HepG2 (cell line): ENCODE measurements around the gene RABL6. TPM values are rescaled to one million over a fixed set of nuclear protein-coding genes. Genes with fewer than 3 reads are reported as not detected.
A peak's percentile ranks its signal among the peaks of the same experiment; 100 is the strongest.

Experiments used
- ATAC-seq: fragments of 200-7000 bp; cut with Tn5 transposase; 3 replicates; pipeline ENCODE4 v1.9.1; 2020; ENCODE audit warnings: mild to moderate bottlenecking, moderate library complexity
- BruUV-seq: library from RNA; stranded (reverse); fragments of 400-500 nt; replicated peaks from 2 replicates; lab custom pipeline; 2021; lab: Mats Ljungman, UMichigan
- CTCF ChIA-PET: fragments of 300-600 bp; formaldehyde crosslinking; extraction: SDS; loops from one replicate; lab custom pipeline; 2021; ENCODE audit warnings: low total read pairs, inconsistent platforms, low intra/inter-chr PET ratio; lab: Yijun Ruan, JAX
- POLR2A ChIA-PET: fragments of 350-600 bp; sonication (Branson Sonifier 250); formaldehyde crosslinking; loops from one replicate; lab custom pipeline; 2020; ENCODE audit warnings: antibody characterized with exemption, inconsistent platforms; lab: Yijun Ruan, JAX
- DNase-seq: peaks from one replicate; pipeline ENCODE4 v3.0.0-alpha.2; 2015; ENCODE audit warnings: low spot score
- FAIRE-seq: peaks from 3 replicates; lab custom pipeline; 2011; peaks lifted over from hg19 to GRCh38; lab: Jason Lieb, UNC
- H2AFZ ChIP-seq: one replicate; pipeline ENCODE4 v1.6.1; 2011; ENCODE audit warnings: low read length, inconsistent platforms
- H3K27ac ChIP-seq: fragments of 300-600 bp; 3 replicates; pipeline ENCODE4 v1.8.0; 2011; ENCODE audit warnings: mixed run types, mild to moderate bottlenecking, mixed read lengths, low read length, inconsistent platforms; ENCODE audit not compliant: insufficient read depth; ENCODE audit errors: extremely low read length
- H3K27me3 ChIP-seq, 2 experiments: fragments of 200-600 bp in 1 of 2; 2 replicates in 1 of 2; 3 replicates in 1 of 2; pipeline versions ENCODE4 v1.6.0 to v1.8.0; 2011; ENCODE audit warnings: low read length in 2 of 2, mild to moderate bottlenecking in 2 of 2, moderate library complexity in 2 of 2, inconsistent platforms in 1 of 2; ENCODE audit not compliant: insufficient read depth in 2 of 2, control insufficient read depth in 1 of 2
- H3K36me3 ChIP-seq, 2 experiments: fragments of 200-600 bp in 1 of 2; replicated peaks in 1 of 2; 2 replicates in 1 of 2; 3 replicates in 1 of 2; pipeline versions ENCODE4 v1.5.1 to v1.8.0; 2011; ENCODE audit warnings: low read length in 2 of 2, inconsistent platforms in 1 of 2; ENCODE audit not compliant: insufficient read depth in 2 of 2, control insufficient read depth in 1 of 2
- H3K4me1 ChIP-seq: 2 replicates; pipeline ENCODE4 v1.5.1; 2012; ENCODE audit warnings: low read length, inconsistent platforms; ENCODE audit not compliant: insufficient read depth
- H3K4me2 ChIP-seq: 2 replicates; pipeline ENCODE4 v1.6.0; 2011; ENCODE audit warnings: low read depth, low read length, inconsistent platforms
- H3K4me3 ChIP-seq, 3 experiments: fragments of 200-600 bp in 1 of 3; sonication (generic), shearing (Covaris generic) in 1 of 3; replicated peaks in 1 of 3; 2 replicates each; pipeline ENCODE4 v1.5.1; 2011 to 2016; ENCODE audit warnings: low read length in 3 of 3, inconsistent platforms in 2 of 3, low read depth in 2 of 3, mild to moderate bottlenecking in 2 of 3, control low read depth in 1 of 3, mixed read lengths in 1 of 3; ENCODE audit not compliant: insufficient read depth in 1 of 3
- H3K79me2 ChIP-seq: one replicate; pipeline ENCODE4 v1.6.1; 2011; ENCODE audit warnings: low read length, inconsistent platforms; ENCODE audit not compliant: insufficient read depth
- H3K9ac ChIP-seq: 2 replicates; pipeline ENCODE4 v1.6.0; 2011; ENCODE audit warnings: mild to moderate bottlenecking, low read depth, low read length, inconsistent platforms; ENCODE audit not compliant: insufficient read depth
- H3K9me3 ChIP-seq: 2 replicates; pipeline ENCODE4 v1.5.1; 2012; ENCODE audit warnings: mild to moderate bottlenecking, low read length
- H4K20me1 ChIP-seq: 2 replicates; pipeline ENCODE4 v1.6.0; 2011; ENCODE audit warnings: inconsistent platforms, mild to moderate bottlenecking, low read length, moderate library complexity; ENCODE audit not compliant: insufficient read depth
- AKAP8 ChIP-seq: sonication (generic); formaldehyde crosslinking; IDR thresholded peaks from 2 replicates; pipeline ENCODE4 v1.5.1; 2020; ENCODE audit warnings: mild to moderate bottlenecking, missing genetic modification reagents
- CAMTA2 ChIP-seq: sonication (generic); formaldehyde crosslinking; IDR thresholded peaks from 2 replicates; pipeline ENCODE4 v1.4.0; 2020; ENCODE audit warnings: mild to moderate bottlenecking, missing genetic modification reagents, borderline replicate concordance
- FOXA3 ChIP-seq: IDR thresholded peaks from 2 replicates; pipeline ENCODE4 v1.6.1; 2016; ENCODE audit warnings: missing genetic modification reagents, missing compliant biosample characterization
- HHEX ChIP-seq: IDR thresholded peaks from 2 replicates; pipeline ENCODE4 v1.6.1; 2016; ENCODE audit warnings: control low read depth
- HOXA3 ChIP-seq: sonication (generic); formaldehyde crosslinking; IDR thresholded peaks from 2 replicates; pipeline ENCODE4 v1.5.0; 2020; ENCODE audit warnings: missing genetic modification reagents
- HOXA9 ChIP-seq: sonication (generic); formaldehyde crosslinking; IDR thresholded peaks from 2 replicates; pipeline ENCODE4 v1.8.1; 2022; ENCODE audit warnings: missing genetic modification reagents, mild to moderate bottlenecking, moderate library complexity, borderline replicate concordance
- MAF1 ChIP-seq: sonication (generic); formaldehyde crosslinking; IDR thresholded peaks from 2 replicates; pipeline ENCODE4 v1.5.0; 2020; ENCODE audit warnings: missing genetic modification reagents, borderline replicate concordance
- PLSCR1 ChIP-seq: sonication (generic); formaldehyde crosslinking; IDR thresholded peaks from 2 replicates; pipeline ENCODE4 v1.5.0; 2020; ENCODE audit warnings: missing genetic modification reagents, mild to moderate bottlenecking, borderline replicate concordance
- RBM22 ChIP-seq: fragments of 200-400 bp; formaldehyde crosslinking; optimal IDR thresholded peaks from 2 replicates; pipeline ENCODE3; 2017; ENCODE audit warnings: mild to moderate bottlenecking, low read length, moderate library complexity
- TRAFD1 ChIP-seq: sonication (generic); formaldehyde crosslinking; IDR thresholded peaks from 2 replicates; pipeline ENCODE4 v1.5.1; 2020; ENCODE audit warnings: missing genetic modification reagents, mild to moderate bottlenecking, borderline replicate concordance
- ZBTB38 ChIP-seq: sonication (generic); formaldehyde crosslinking; IDR thresholded peaks from 2 replicates; pipeline ENCODE4 v1.5.1; 2020; ENCODE audit warnings: mild to moderate bottlenecking, missing genetic modification reagents
- ZNF274 ChIP-seq: sonication (generic); formaldehyde crosslinking; IDR thresholded peaks from 2 replicates; pipeline ENCODE4 v1.5.1; 2020; ENCODE audit warnings: mild to moderate bottlenecking, missing genetic modification reagents
- ZNF326 ChIP-seq: sonication (generic); formaldehyde crosslinking; IDR thresholded peaks from 2 replicates; pipeline ENCODE4 v1.4.0; 2020; ENCODE audit warnings: missing genetic modification reagents, borderline replicate concordance
- ZNF329 ChIP-seq: sonication (generic); formaldehyde crosslinking; IDR thresholded peaks from 2 replicates; pipeline ENCODE4 v1.9.0; 2021; ENCODE audit warnings: low read depth, mild to moderate bottlenecking, missing genetic modification reagents
- ZNF740 ChIP-seq: sonication (generic); formaldehyde crosslinking; IDR thresholded peaks from 2 replicates; pipeline ENCODE4 v1.4.0; 2020; ENCODE audit warnings: missing genetic modification reagents
- ZSCAN30 ChIP-seq: sonication (generic); formaldehyde crosslinking; IDR thresholded peaks from 2 replicates; pipeline ENCODE4 v1.5.0; 2020; ENCODE audit warnings: mild to moderate bottlenecking, missing genetic modification reagents
- WGBS: methylation state at CpG from one replicate; pipeline ENCODE4 v1.1.6; 2017; ENCODE audit warnings: low lambda C conversion rate; 5-methylcytosine and 5-hydroxymethylcytosine counted together
- in situ Hi-C: cut with HindIII; loops from 2 replicates; pipeline ENCODE4 v1.10.0; 2017; ENCODE audit warnings: low pct_unique_long_range_greater_than_20kb; ENCODE audit not compliant: extremely low pct_ligation_motif_present
- intact Hi-C: fragments of 100-400 bp; cut with micrococcal nuclease; formaldehyde crosslinking; loops from one replicate; pipeline ENCODE4 v1.10.0; 2022; ENCODE audit not compliant: unreplicated experiment
- polyA plus RNA-seq, 8 experiments: library from polyadenylated mRNA; depleted of rRNA in 3 of 8; stranded (reverse) in 7 of 8; unstranded in 1 of 8; fragments of >200 nt; fragmentation: Illumina TruSeq in 4 of 8; extraction: Trizol in 4 of 8; gene quantifications; 2 replicates each; pipeline versions ENCODE4 v1.2.1 to v1.2.3, GENCODE V29; 2011 to 2016; ENCODE audit warnings: low read depth in 4 of 8, missing spikeins in 1 of 8, mixed read lengths in 1 of 8; ENCODE audit not compliant: insufficient read depth in 1 of 8
- total RNA-seq, 5 experiments: library from RNA; depleted of rRNA; stranded (reverse); fragments of >200 nt; fragmentation: Illumina TruSeq; extraction: Trizol; gene quantifications; 2 replicates each; pipeline ENCODE4 v1.2.3, GENCODE V29; 2016; ENCODE audit warnings: low read depth in 1 of 5
- TF ChIP-seq, protein P1 (sequence below): sonication (generic); formaldehyde crosslinking; IDR thresholded peaks from 2 replicates; pipeline ENCODE4 v1.5.1; 2020; ENCODE audit warnings: mild to moderate bottlenecking, missing genetic modification reagents, moderate library complexity

The RABL6 gene
- total and polyA plus RNA-seq, 2 of the 13 experiments (the other 11 are each of a cell fraction or from before 2014, with no cell fraction given): 81.5 to 125 TPM

- in situ Hi-C loops (loop anchor here (10.0 kb wide), 1 partner anchor 189 kb away; the partner anchor contains the start of gene FUT7), intact Hi-C loops (loop anchor here (5.0 kb wide), 2 partner anchors 37 to 58 kb away; no protein-coding TSS in a partner anchor)
- no TSS peak for BruUV-seq
- peaks cover 15% of the 10 kb centered on the region for H3K79me2 ChIP-seq
- no peak overlapping the region for H3K4me2 ChIP-seq
- 98% methylated on average over 102 of the region's 102 CpGs for WGBS
- no peaks in the 10 kb centered on the region for H3K9me3 ChIP-seq
- H2AFZ ChIP-seq: no peak overlapping the region
- no peak overlapping the region for H3K27ac ChIP-seq
- H3K9ac ChIP-seq: no peak overlapping the region
- DNase-seq (no peak), ATAC-seq (no peak), FAIRE-seq (no peak)
- H3K4me1 ChIP-seq: peaks cover 36% of the 10 kb centered on the region
- H3K36me3 ChIP-seq: peaks cover 3 to 10% of the 10 kb centered on the region in 2 experiments
- H4K20me1 ChIP-seq: peaks cover 9% of the 10 kb centered on the region; the same call in 1 of the 2 replicates
- no peaks in the 10 kb centered on the region; a peak in 1 of 5 replicates for H3K27me3 ChIP-seq
- no peak overlapping the region for H3K4me3 ChIP-seq
- ChIA-PET POLR2A (no interaction called here), CTCF (no interaction called here)
- TF ChIP-seq HOXA3 (CRISPR knock-in tag) (peak; percentile 32; the same call in 1 of the 2 replicates), CAMTA2 (no peak), HHEX (CRISPR knock-in tag) (no peak), ZNF740 (CRISPR knock-in tag) (no peak), RBM22 (no peak), FOXA3 (no peak), TRAFD1 (CRISPR knock-in tag) (no peak), ZNF329 (CRISPR knock-in tag) (no peak), MAF1 (no peak), AKAP8 (peak; percentile 94), PLSCR1 (CRISPR knock-in tag) (no peak), ZBTB38 (peak; percentile 85), HOXA9 (CRISPR knock-in tag) (no peak), ZSCAN30 (CRISPR knock-in tag) (no peak), ZNF274 (CRISPR knock-in tag) (no peak), ZNF326 (CRISPR knock-in tag) (0 out of 2 replicates have a peak, but pooled peaks have one; percentile 43)
- TF ChIP-seq, protein P1, sequence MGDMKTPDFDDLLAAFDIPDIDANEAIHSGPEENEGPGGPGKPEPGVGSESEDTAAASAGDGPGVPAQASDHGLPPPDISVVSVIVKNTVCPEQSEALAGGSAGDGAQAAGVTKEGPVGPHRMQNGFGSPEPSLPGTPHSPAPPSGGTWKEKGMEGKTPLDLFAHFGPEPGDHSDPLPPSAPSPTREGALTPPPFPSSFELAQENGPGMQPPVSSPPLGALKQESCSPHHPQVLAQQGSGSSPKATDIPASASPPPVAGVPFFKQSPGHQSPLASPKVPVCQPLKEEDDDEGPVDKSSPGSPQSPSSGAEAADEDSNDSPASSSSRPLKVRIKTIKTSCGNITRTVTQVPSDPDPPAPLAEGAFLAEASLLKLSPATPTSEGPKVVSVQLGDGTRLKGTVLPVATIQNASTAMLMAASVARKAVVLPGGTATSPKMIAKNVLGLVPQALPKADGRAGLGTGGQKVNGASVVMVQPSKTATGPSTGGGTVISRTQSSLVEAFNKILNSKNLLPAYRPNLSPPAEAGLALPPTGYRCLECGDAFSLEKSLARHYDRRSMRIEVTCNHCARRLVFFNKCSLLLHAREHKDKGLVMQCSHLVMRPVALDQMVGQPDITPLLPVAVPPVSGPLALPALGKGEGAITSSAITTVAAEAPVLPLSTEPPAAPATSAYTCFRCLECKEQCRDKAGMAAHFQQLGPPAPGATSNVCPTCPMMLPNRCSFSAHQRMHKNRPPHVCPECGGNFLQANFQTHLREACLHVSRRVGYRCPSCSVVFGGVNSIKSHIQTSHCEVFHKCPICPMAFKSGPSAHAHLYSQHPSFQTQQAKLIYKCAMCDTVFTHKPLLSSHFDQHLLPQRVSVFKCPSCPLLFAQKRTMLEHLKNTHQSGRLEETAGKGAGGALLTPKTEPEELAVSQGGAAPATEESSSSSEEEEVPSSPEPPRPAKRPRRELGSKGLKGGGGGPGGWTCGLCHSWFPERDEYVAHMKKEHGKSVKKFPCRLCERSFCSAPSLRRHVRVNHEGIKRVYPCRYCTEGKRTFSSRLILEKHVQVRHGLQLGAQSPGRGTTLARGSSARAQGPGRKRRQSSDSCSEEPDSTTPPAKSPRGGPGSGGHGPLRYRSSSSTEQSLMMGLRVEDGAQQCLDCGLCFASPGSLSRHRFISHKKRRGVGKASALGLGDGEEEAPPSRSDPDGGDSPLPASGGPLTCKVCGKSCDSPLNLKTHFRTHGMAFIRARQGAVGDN (CRISPR knock-in tag): peak; percentile 23; the same call in 1 of the 2 replicates
These were observed 37.9 kb downstream of the RABL6 start for GRCh38 chr9:136845465-136846260.
